Measurements from ENCODE around the gene TTLL11. TPM values are rescaled to one million over a fixed set of nuclear protein-coding genes. Genes with fewer than 3 reads are reported as not detected.

The TTLL11 gene
- total RNA-seq, 2 donors from 2014 or later, result 0.39 to 2.1 TPM

DNA sequence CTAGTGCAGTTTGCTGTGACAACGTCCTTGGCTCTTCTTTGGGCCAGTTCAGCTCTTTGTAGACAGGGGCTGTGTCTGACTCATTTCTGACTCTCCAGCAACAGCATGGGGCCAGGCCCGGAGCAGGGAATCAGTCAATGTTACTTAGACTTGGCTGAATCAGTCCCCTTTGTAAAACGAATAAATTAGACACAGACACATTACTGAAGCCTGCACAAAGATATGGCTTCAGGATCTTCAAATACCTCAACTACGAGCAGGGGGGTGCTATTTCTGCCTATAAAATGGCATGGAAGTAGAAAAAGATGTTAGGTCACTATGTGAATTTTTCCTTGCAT is 204.7 kb downstream of the TTLL11 start:
- Mint-ChIP-seq H3K9me3 (no peaks in the 10 kb centered on the region), H3K36me3 (no peaks in the 10 kb centered on the region), H3K27ac (no peak overlapping the region)
- DNase-seq (ENCODE audit: low spot score in 2 of 2), result no peak
- ATAC-seq, result peak in 1 of 2 donors; percentile 22

DNA sequence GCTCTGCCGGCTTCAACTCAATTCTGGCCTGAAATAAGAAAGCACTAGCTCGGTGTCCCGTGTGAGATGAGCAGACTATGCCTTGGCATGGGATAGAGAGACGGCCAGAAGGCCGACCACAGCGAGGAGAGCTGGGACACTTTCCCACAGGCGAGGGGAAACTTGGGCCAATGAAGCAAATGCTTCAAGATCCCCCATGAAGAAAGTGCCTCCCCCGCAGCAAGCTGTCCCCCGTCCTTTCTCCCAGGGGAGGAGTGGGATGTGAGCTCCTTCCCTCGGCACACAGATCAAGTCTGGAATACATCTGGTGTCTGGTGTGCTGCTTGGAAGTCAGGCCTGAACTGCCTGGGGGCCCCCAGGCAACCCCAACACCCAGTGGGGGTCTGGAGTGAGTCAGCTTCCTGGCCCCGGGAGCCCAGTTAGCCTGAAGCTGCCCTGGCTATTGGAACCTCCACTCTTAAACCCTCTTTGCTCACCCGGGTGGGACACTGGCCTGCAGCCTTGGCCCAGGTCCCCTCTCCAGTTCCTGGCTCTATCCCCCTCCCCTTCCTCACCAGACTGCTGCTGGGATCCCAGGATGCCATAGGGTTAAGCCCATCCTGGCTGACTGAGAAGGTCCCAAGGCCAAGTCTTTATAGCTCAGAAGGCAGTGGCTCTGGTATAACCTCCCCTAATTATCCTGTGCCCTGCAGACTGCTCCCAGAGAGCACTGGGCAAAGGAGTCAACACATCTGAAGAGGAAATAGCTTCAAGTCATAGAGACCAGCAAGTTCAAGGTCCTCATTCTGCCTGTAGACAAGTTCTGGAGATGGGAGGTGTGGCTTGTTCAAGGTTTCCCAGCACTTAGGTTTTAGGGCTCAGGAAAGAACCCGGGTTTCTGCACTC is 205.3 kb downstream of the TTLL11 start:
- Mint-ChIP-seq H3K36me3 (no peaks in the 10 kb centered on the region), H3K9me3 (no peaks in the 10 kb centered on the region), H3K27ac (no peak overlapping the region)
- DNase-seq (ENCODE audit: low spot score in 2 of 2) (no peak), ATAC-seq (no peak)

GRCh38 chr9:121886759-121887485 is 206.2 kb downstream of the TTLL11 start:
- H3K36me3 Mint-ChIP-seq, result no peaks in the 10 kb centered on the region
- H3K27ac Mint-ChIP-seq, result no peak overlapping the region
- ATAC-seq (peak; percentile 44 to 70), DNase-seq (ENCODE audit: low spot score in 2 of 2) (peak in 1 of 2 donors; percentile 20)
- H3K9me3 Mint-ChIP-seq, result no peaks in the 10 kb centered on the region

DNA sequence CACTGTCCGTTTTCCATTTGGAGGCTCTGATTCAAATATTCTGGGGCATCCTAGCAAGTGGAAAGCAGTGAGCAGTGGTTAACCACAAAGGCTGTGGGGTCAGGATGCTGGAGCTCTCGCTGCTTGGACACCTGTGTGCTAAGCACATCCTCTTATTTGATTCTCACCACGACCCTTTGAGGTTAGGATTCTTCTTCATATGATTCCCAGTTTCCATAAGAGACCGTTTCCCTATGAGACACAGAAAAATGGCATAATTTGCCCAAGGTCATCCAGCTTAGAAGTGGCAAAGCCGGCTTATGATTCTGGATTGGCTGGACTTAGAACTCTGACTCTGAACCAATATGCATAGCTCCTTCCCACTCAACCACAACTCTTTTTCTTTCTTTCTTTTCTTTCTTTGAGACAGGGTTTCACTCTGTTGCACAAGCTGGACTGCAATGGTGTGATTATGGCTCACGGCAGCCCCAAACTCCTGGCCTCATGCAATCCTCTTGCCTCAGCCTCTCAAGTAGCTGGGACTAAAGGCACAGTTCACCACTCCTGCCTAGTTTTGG is 207.7 kb downstream of the TTLL11 start:
- no peaks in the 10 kb centered on the region for H3K36me3 Mint-ChIP-seq
- ATAC-seq (peak in 1 of 2 donors; percentile 24), DNase-seq (ENCODE audit: low spot score in 2 of 2) (no peak)
- peak overlapping the region in 1 of 2 donors; percentile 18 for H3K27ac Mint-ChIP-seq
- H3K9me3 Mint-ChIP-seq, result no peaks in the 10 kb centered on the region

DNA sequence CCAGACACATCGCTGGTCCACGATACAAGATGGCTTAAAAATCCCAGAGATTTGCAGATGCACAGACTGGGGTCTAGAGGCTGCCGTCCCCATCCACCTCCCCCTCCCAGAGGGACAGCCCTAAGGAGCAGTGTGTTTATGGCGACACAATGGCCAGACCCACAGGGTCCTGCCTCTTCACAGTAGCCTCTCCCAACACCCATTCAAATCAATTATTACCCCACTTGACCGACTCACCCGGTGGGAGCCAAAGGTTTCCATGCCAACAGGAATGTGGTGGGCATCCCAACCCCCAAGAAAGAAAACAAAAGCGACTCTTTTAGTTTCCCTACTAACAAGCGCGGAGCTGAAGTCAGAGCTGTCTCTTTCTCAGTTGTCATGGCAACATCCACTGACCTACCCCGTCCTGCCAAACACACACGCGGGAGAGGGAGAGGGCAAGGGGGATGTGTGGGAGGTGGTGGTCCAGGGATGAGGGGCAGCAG is 209.0 kb downstream of the TTLL11 start:
- ATAC-seq (no peak), DNase-seq (ENCODE audit: low spot score in 2 of 2) (no peak)
- Mint-ChIP-seq H3K27ac (no peak overlapping the region), H3K36me3 (no peaks in the 10 kb centered on the region), H3K9me3 (no peaks in the 10 kb centered on the region)

DNA sequence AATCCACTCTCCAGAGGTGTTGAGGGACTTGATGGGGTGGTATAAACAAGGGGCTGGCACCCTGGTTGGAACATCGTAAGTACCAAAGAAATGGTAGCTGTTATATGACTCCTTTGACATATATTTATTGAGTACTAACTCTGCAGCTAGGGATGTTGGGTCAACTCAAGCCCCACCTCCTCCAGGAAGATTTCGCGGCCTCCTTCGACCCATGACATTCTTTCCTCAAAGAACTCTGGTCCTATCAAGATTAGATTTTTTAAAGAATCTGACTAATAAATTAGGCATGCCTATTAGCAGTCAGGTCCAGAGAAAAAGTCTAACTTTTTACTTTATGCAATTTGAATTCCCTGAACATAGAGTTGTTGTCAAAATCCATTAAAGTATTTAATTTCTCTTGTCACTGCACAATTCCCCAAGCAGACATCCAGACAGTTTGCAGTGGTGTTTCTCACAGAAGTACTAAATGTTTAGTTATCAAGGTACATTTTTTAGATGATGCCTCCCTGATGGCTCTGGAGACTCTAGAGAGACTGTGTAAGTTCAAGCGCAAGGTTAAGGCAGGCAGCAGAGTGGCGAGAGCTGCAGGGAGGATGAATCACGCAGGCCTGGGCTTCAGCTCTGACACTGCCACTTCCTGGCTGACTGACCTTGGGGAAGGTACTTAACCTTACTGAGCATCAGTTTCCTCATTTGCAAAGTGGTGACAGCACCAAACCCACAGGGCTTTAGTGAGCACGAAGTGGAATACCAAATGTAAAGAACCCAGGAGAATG is 209.6 kb downstream of the TTLL11 start:
- Mint-ChIP-seq H3K36me3 (no peaks in the 10 kb centered on the region), H3K27ac (no peak overlapping the region), H3K9me3 (no peaks in the 10 kb centered on the region)
- ATAC-seq (peak in 1 of 2 donors; percentile 46), DNase-seq (ENCODE audit: low spot score in 2 of 2) (no peak)

DNA sequence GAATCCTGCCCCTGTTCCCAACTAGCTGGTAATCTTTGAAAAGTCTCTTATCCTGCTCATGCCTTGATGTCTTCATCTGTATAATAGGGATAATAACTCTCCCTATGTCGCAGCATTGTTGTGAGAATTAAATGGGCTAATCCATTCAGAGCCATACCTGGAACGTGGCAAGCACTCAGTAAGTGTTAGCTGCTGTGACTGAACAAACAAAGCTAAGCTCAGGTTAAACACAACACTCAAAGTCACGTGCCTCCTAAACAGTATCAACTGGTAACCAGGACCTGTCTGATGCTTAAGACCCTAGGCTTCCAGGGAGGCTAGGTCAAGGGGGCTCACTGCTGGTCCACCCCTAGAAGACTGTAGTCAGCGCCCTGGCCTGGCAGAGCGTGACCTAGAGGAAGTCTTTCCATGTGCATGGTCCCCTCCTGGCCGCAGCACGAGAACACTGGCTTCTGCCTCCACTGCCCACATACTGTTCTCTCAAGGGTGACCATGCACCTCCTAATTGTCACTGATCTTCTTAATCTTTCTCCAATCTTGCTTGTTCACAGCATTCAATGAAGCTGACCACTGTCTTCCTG is 211.1 kb downstream of the TTLL11 start:
- no peak overlapping the region for H3K27ac Mint-ChIP-seq
- DNase-seq (ENCODE audit: low spot score in 2 of 2) (no peak), ATAC-seq (no peak)
- H3K9me3 Mint-ChIP-seq, result no peaks in the 10 kb centered on the region
- H3K36me3 Mint-ChIP-seq, result no peaks in the 10 kb centered on the region

DNA sequence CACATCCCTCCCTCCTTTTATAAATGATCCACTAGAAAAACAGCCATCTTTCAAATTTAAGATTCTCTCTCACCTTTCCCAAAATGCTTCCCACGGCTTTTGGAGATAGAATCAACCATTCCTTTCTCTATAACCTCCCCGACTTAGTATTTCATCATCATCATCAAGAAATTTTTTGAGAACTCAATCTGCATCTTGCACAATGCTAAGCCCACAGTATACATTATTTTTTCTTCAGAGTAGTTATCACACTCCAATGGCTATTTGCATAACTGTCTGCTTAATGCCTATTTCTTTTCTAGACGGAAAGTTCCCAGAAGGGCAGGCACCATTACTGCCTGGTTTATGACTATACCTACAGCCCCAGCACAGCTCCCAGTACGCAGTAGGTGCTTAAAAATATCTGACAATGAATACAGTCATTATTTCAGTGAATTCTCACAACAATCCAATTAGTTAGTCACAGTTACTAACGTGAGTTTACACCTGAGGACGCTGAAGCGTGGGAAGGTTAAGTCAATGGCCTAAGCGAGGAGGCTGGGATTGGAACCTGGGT is 212.7 kb downstream of the TTLL11 start:
- ATAC-seq, result no peak
- peak overlapping the region in 1 of 2 donors; percentile 47 for H3K27ac Mint-ChIP-seq
- DNase-seq (ENCODE audit: low spot score in 2 of 2), result no peak
- no peaks in the 10 kb centered on the region for H3K36me3 Mint-ChIP-seq
- H3K9me3 Mint-ChIP-seq, result no peaks in the 10 kb centered on the region

DNA sequence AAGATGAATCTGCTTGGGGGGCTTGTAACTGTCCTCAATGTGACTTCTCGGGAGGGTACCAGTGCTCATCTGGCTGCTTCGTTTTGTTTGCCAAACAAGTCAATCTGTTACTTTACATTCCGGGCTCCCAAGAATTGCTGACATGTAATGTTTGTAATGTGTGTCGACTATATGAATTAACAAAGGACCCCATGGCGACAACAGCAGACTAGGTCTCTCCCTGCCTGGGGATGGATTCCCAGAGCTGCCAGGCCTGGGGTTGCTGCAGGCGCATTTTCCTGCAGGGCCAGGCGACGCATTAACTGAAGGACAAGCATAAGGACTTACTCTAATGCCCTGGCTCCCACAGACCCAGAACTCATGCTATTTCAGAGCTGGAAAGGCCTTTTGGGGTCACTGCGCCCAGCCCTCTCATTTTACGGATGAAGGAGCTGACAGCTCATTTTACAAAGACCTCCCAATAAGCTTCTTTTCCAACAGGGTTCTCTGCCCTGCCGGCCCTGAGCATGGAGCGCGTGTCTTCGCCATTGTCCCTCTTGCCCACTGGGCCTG is 214.8 kb downstream of the TTLL11 start:
- no peaks in the 10 kb centered on the region for H3K9me3 Mint-ChIP-seq
- H3K36me3 Mint-ChIP-seq, result no peaks in the 10 kb centered on the region
- H3K27ac Mint-ChIP-seq, result no peak overlapping the region
- DNase-seq (ENCODE audit: low spot score in 2 of 2) (no peak), ATAC-seq (no peak)

GRCh38 chr9:121876658-121877271 is 216.3 kb downstream of the TTLL11 start:
- Mint-ChIP-seq H3K36me3 (no peaks in the 10 kb centered on the region), H3K9me3 (no peaks in the 10 kb centered on the region), H3K27ac (no peak overlapping the region)
- no peak for ATAC-seq
- no peak for DNase-seq (ENCODE audit: low spot score in 2 of 2)

GRCh38 chr9:121876255-121876654 is 216.9 kb downstream of the TTLL11 start:
- ATAC-seq (no peak), DNase-seq (ENCODE audit: low spot score in 2 of 2) (no peak)
- H3K9me3 Mint-ChIP-seq, result no peaks in the 10 kb centered on the region
- no peak overlapping the region for H3K27ac Mint-ChIP-seq
- H3K36me3 Mint-ChIP-seq, result no peaks in the 10 kb centered on the region

GRCh38 chr9:121874524-121874923 is 218.6 kb downstream of the TTLL11 start:
- Mint-ChIP-seq H3K9me3 (no peaks in the 10 kb centered on the region), H3K36me3 (no peaks in the 10 kb centered on the region), H3K27ac (no peak overlapping the region)
- no peak for DNase-seq (ENCODE audit: low spot score in 2 of 2)
- no peak for ATAC-seq

DNA sequence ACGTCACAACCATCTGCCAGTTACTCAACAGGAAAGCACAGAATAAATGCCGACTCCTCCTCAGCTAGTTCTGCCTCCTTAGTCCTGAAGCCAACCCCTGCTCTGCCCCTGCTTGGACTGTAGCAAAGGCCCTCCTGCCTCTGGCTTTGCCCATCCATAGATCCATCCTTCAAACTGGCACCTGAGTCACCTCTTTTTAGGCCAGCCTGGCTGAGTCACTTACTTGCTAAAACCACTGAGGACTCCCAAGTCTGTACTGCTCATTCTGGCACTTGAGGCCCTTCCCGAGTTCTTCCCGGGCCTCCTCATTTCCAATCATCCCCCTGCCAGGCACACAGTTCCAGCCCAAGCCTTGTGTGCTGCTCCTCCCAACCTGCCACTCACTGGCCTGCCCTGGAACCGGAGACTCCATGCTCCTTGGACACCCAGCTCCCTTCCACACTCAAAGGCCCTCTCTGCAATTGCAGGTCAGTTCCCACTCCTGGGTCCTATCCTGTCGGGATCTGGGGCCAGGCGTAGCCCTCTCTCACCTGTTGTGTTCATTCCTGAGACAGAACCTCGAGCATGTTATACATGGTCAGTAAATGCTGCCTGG is 221.6 kb downstream of the TTLL11 start:
- Mint-ChIP-seq H3K9me3 (no peaks in the 10 kb centered on the region), H3K27ac (no peak overlapping the region), H3K36me3 (no peaks in the 10 kb centered on the region)
- no peak for DNase-seq (ENCODE audit: low spot score in 2 of 2)
- no peak for ATAC-seq

GRCh38 chr9:121870271-121870670 is 222.8 kb downstream of the TTLL11 start:
- no peaks in the 10 kb centered on the region for H3K36me3 Mint-ChIP-seq
- no peak overlapping the region for H3K27ac Mint-ChIP-seq
- DNase-seq (ENCODE audit: low spot score in 2 of 2) (no peak), ATAC-seq (no peak)
- H3K9me3 Mint-ChIP-seq, result no peaks in the 10 kb centered on the region

DNA sequence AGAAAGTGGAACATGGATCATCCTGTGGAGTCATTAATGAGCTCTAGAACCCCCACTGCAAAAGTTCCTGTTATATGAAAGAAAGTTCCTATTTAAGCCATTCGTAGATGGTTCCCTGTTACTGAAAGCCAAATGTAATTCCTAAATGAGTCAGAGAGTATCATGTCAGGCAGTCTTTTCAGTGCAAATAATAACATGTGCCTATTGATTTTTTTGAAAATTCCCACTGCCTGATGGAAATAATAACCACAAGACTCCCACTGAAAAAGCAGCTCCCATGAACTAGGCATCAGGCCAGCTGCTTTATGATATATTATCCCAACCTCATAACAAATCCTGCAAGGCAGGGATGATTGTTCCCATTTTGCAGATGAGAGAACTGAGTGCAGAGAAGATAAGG is 224.5 kb downstream of the TTLL11 start:
- DNase-seq (ENCODE audit: low spot score in 2 of 2) (no peak), ATAC-seq (no peak)
- Mint-ChIP-seq H3K36me3 (no peaks in the 10 kb centered on the region), H3K9me3 (no peaks in the 10 kb centered on the region), H3K27ac (no peak overlapping the region)
